Measurements from ENCODE around the gene CA10.

DNA sequence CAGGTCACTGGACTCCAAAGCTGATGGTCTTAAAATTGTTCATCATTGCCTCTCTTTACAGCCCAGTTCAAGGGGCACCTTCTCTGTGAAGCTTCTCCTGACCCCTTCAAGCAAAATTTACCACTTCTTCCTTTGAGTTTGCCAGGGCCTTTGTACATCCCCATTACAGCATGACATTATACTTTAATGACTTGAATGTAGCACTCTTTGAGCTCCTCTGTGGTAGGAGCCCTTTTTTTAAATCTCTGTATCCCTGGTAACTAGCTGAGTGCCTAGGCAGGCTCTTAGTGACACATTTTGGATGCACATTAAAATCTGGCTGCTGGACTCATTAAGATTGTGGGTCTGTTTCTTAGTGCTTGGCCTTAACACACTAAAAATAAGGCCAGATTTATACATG, 412.1 kb downstream of the CA10 start:
- TF ChIP-seq, protein P1, sequence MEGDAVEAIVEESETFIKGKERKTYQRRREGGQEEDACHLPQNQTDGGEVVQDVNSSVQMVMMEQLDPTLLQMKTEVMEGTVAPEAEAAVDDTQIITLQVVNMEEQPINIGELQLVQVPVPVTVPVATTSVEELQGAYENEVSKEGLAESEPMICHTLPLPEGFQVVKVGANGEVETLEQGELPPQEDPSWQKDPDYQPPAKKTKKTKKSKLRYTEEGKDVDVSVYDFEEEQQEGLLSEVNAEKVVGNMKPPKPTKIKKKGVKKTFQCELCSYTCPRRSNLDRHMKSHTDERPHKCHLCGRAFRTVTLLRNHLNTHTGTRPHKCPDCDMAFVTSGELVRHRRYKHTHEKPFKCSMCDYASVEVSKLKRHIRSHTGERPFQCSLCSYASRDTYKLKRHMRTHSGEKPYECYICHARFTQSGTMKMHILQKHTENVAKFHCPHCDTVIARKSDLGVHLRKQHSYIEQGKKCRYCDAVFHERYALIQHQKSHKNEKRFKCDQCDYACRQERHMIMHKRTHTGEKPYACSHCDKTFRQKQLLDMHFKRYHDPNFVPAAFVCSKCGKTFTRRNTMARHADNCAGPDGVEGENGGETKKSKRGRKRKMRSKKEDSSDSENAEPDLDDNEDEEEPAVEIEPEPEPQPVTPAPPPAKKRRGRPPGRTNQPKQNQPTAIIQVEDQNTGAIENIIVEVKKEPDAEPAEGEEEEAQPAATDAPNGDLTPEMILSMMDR (IDR thresholded peaks at IDR 0.05; ENCODE audit: low read depth, low read length, poor library complexity, severe bottlenecking): no peak
- no peak for TF ChIP-seq EZH2phosphoT487 (IDR thresholded peaks at IDR 0.05; ENCODE audit: borderline replicate concordance, low read length)

Data from DOHH2 (cell line).